Measurements from ENCODE around the gene DAPL1.

DAPL1 gene

GRCh38 chr2:158776231-158776630 lies 18.9 kb upstream of the DAPL1 start:
- no peak for DNase-seq (ENCODE audit: low read depth, low spot score)
- no peak overlapping the region for H3K27ac ChIP-seq

- DNase-seq (ENCODE audit: low read depth, low spot score), result no peak
- no peak overlapping the region for H3K27ac ChIP-seq
These were observed 18.0 kb upstream of the DAPL1 start for GRCh38 chr2:158777077-158777476.

- DNase-seq (ENCODE audit: low read depth, low spot score), result no peak
- no peak overlapping the region for H3K27ac ChIP-seq
These were observed 16.9 kb upstream of the DAPL1 start for GRCh38 chr2:158778243-158778642.

- DNase-seq (ENCODE audit: low read depth, low spot score), result no peak
- no peak overlapping the region for H3K27ac ChIP-seq
These were observed 15.5 kb upstream of the DAPL1 start for GRCh38 chr2:158779621-158780020.

- DNase-seq (ENCODE audit: low read depth, low spot score), result peak; percentile 55
- peak overlapping the region; percentile 30 for H3K27ac ChIP-seq
These were observed 13.7 kb upstream of the DAPL1 start for GRCh38 chr2:158781353-158781961.

GRCh38 chr2:158782136-158782535 lies 13.0 kb upstream of the DAPL1 start:
- H3K27ac ChIP-seq, result peak overlapping the region; percentile 30
- no peak for DNase-seq (ENCODE audit: low read depth, low spot score)

GRCh38 chr2:158782616-158783015 lies 12.5 kb upstream of the DAPL1 start:
- peak overlapping the region; percentile 30 for H3K27ac ChIP-seq
- DNase-seq (ENCODE audit: low read depth, low spot score), result no peak

GRCh38 chr2:158783923-158784322 lies 11.2 kb upstream of the DAPL1 start:
- H3K27ac ChIP-seq, result peak overlapping the region; percentile 67
- DNase-seq (ENCODE audit: low read depth, low spot score), result no peak

GRCh38 chr2:158786897-158787296 lies 8.2 kb upstream of the DAPL1 start:
- DNase-seq (ENCODE audit: low read depth, low spot score), result no peak
- no peak overlapping the region for H3K27ac ChIP-seq

- DNase-seq (ENCODE audit: low read depth, low spot score), result no peak
- H3K27ac ChIP-seq, result no peak overlapping the region
These were observed 6.2 kb upstream of the DAPL1 start for GRCh38 chr2:158788951-158789350.

GRCh38 chr2:158796652-158797051 lies 1.5 kb downstream of the DAPL1 start:
- DNase-seq (ENCODE audit: low read depth, low spot score), result no peak
- H3K27ac ChIP-seq, result no peak overlapping the region

- DNase-seq (ENCODE audit: low read depth, low spot score), result no peak
- no peak overlapping the region for H3K27ac ChIP-seq
These were observed 3.0 kb downstream of the DAPL1 start for GRCh38 chr2:158797963-158798700.

- H3K27ac ChIP-seq, result no peak overlapping the region
These were observed 4.1 kb downstream of the DAPL1 start for GRCh38 chr2:158799181-158799580.

GRCh38 chr2:158803506-158803905 lies 8.4 kb downstream of the DAPL1 start:
- no peak overlapping the region for H3K27ac ChIP-seq
- no peak for DNase-seq (ENCODE audit: low read depth, low spot score)

More at GRCh38 chr2:158799181-158799580, 4.1 kb downstream of the DAPL1 start:
- no peak for DNase-seq (ENCODE audit: low read depth, low spot score)

- DNase-seq (ENCODE audit: low read depth, low spot score), result no peak
- no peak overlapping the region for H3K27ac ChIP-seq
These were observed 10.1 kb downstream of the DAPL1 start for GRCh38 chr2:158805255-158805654.

GRCh38 chr2:158805936-158806335 lies 10.8 kb downstream of the DAPL1 start:
- no peak overlapping the region for H3K27ac ChIP-seq
- no peak for DNase-seq (ENCODE audit: low read depth, low spot score)

- no peak overlapping the region for H3K27ac ChIP-seq
- DNase-seq (ENCODE audit: low read depth, low spot score), result no peak
These were observed 11.8 kb downstream of the DAPL1 start for GRCh38 chr2:158806941-158807340.

GRCh38 chr2:158808426-158808825 lies 13.3 kb downstream of the DAPL1 start:
- no peak for DNase-seq (ENCODE audit: low read depth, low spot score)
- no peak overlapping the region for H3K27ac ChIP-seq

- no peak for DNase-seq (ENCODE audit: low read depth, low spot score)
- H3K27ac ChIP-seq, result no peak overlapping the region
These were observed 14.7 kb downstream of the DAPL1 start for GRCh38 chr2:158809816-158810215.

- DNase-seq (ENCODE audit: low read depth, low spot score), result no peak
- no peak overlapping the region for H3K27ac ChIP-seq
These were observed 15.8 kb downstream of the DAPL1 start for GRCh38 chr2:158810731-158811460.

GRCh38 chr2:158815166-158815565 lies 20.0 kb downstream of the DAPL1 start:
- no peak for DNase-seq (ENCODE audit: low read depth, low spot score)

More at GRCh38 chr2:158815166-158815565, 20.0 kb downstream of the DAPL1 start:
- H3K27ac ChIP-seq, result no peak overlapping the region

Data from epithelial cell of prostate (primary cell).